ENCODE measurements around the gene FOXP1.

GRCh38 chr3:71616571-71617021 lies 33.1 kb upstream of the FOXP1 start:
- no peak for TF ChIP-seq CTCF (IDR thresholded peaks at IDR 0.05)
- no peak for TF ChIP-seq EZH2 (IDR thresholded peaks at IDR 0.05)

Data from neural progenitor cell (in vitro differentiated cells).